LoVo (cell line): Measurements from ENCODE around the gene GPX6.
"Not testable (repeated sequence)": the region's sequence is repeated elsewhere in the genome, so short reads cannot be mapped to it uniquely, and the experiment has no call there.

ENCODE experiments used
- DNase-seq: peaks from one replicate; pipeline ENCODE4 v3.0.0-alpha.2; 2016; ENCODE audit warnings: low spot score

The GPX6 gene

GRCh38 chr6:28515676-28516075, at the start of gene GPX6:
TSS of gene GPX6 (minus strand) at chr6:28515793. CDS start at chr6:28515743, 50 bp downstream.
- no peak for DNase-seq

DNA sequence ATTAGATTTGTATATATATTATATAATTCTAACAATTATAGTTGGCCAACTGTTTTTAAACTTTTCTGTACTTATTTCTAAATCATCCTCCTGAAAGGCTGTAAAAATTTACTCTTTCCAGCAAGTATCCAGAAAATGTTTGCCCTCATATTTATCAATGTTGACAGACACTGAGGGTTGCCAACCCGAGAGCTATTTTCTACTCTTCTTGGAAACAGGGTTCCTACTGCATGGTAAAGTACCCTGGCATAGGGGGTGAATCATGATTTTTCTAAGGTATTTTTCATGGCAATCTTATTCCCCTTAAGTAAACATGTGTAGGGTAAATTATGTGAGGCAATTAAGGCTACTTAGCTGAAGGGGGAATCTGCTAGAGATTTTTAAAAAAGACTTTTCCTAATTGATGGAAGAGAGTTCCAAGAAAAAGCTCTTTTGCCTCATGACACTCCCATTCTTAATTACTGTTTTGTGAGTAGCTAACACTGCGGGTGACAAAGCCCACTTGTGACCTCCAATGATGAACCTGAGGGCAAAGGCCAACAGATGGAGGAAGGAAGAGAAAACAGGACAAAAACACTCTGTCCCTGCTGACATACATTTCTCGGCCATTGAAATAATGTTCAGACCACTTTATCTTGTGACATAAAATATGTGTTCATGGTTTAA, 48.0 kb upstream of the GPX6 start:
- DNase-seq, result no peak

DNA sequence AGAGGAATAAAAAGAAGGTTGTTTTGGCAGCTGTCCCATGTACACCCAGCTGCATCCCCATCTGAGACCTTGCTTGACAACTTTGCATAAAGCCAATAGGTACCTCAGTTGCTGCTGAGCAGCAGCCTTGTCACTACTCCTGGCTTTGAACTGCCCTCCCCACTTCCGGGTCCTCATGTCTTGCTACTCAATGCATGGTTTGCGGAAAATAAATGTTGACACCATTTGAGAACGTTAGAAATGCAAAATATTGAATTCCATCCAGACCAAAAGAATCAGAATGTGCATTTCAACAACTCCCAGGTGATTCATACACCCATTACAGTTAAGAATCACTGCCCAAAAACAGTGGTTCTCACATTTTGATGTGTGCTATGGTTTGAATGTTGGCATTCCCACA, 43.0 kb upstream of the GPX6 start:
- DNase-seq, result no peak

DNA sequence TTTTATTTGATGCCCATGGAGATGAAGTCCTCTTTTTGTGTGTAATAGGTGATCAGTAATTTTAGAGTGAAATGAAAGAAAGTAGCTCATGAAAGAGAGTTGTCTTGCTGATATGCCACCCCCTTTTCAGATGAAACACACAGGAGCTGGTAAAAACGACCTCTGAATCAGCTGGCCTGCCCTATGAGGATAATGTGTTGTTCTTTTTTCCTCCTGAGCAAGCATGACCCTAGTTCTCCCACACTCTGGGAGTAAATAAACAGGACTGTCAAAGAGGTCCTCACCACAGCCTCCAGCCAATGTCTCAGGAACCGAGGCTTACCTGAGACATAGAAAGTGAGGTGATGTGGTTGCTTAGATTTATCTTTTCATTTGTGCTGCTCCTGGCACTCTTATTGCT, 39.5 kb upstream of the GPX6 start:
- DNase-seq, result no peak

GRCh38 chr6:28553986-28554881, 38.6 kb upstream of the GPX6 start:
- no peak for DNase-seq

DNA sequence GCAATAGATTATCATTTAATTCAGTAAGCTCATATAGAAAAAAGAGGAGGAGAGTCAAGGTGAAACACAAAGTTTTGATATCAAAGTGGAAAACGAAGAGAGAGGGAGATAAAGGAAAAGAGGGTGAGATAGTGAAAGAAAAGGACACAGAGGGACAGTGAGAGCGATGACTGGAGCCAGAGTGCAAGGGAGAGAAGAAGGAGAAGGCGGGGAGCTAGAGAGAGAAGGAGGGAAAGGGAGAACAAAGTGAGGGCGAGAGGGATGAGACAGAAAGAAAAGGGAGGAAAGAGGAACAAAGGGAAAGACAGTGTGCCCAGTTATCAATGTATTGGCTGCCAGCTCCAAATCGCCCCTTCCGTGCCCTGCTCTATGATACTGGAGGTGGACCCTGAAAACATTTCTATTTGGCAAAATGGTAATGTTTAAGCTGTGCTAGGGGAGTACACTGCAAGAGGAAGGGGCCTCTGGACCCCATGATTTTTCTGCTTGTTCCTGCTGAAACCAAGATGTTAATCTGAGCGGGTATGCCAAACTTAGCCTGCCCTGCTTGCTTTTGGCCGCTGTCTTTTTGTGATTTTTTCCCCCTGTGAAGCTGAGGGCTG, 37.9 kb upstream of the GPX6 start:
- DNase-seq, result no peak

- DNase-seq, result no peak
Observed at GRCh38 chr6:28551891-28552666, 36.5 kb upstream of the GPX6 start.

GRCh38 chr6:28547003-28547402, 31.4 kb upstream of the GPX6 start:
- not testable (repeated sequence) for DNase-seq

- no peak for DNase-seq
Observed at GRCh38 chr6:28545955-28546354, 30.4 kb upstream of the GPX6 start.

DNA sequence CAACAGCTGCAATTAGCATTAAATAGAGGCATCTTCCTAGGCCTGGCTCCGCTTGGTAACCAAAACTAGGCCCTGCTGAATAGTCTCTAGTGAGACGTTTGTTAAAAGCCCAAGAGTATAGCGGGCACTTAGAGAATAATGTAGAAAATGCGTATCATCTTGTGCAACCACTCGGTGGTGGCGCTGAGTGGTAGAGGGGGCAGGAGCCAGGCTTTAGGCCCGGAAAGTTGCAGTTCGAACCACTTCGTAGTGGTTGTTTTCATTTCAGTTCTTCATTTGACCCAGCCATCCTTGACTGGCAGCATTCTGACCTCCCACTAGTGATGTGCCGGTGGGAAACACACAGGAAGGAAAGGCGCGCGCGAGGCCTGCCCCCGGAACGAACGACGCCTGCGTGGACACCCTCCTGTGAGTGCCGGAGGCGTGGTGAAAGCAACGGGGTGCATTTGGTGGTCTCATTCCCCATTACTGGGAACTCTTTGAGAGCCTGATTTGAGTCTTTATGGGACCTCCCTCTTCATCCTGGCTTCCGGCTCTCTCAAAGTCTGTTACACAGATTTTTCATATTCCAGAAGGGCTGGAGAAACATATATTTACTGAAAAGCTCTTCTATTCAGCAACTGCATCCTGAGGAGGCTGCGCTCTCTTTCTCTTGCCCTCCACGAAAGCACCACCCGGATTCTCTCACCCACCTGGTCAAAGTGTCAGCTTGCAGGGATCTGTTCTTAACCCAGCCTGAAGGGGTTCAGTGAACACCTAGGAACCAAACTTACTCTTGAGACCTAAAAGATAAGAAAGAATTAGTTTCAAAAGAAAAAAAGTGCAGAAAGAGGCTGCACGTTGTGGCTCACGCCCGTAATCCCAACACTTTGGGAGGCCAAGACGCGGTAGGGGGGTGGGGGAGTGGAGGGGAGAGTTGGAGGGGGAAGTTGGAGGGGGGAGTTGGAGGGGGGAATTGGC, 28.3 kb upstream of the GPX6 start:
- DNase-seq, result no peak

DNA sequence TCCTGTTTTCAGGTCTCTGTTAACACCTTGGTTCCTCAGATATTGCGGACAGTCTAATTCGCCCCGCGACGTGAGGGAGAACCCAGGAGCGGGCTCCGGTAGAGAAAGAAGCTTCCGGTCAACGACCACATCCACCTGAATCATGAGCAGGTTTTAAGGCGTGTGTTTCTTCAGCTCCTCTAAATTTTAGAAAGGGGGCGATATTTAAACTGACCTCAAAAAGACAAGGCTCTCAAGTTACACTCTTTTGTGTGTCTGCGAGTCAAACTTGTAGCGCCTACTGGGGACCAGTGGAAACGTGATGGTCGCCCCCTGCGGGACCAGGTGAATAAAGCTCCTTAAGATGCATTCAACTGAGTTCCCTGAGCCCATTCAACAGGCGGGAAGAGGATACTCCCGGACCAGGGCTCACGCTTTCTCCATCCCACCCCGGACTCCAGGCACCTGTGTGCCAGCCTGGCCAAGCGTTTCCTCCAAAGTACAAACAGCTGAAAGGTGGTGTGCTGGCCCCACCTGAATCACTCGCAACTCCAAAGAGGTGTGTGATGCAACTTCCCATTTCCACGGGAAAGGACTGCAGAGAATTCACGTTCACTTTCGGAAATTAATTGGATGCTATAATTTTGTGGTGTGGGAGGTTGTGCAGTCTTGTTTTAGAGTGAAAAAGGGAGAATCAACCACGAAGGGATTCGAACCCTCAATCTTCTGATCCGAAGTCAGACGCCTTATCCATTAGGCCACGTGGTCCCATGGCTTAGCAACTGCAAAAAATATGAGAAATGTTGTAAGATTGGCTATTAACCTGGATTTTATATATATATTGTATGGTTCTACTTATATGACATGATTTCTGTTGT, 27.1 kb upstream of the GPX6 start:
- peak; percentile 84 for DNase-seq

GRCh38 chr6:28541996-28542395, 26.4 kb upstream of the GPX6 start:
- DNase-seq, result no peak

DNA sequence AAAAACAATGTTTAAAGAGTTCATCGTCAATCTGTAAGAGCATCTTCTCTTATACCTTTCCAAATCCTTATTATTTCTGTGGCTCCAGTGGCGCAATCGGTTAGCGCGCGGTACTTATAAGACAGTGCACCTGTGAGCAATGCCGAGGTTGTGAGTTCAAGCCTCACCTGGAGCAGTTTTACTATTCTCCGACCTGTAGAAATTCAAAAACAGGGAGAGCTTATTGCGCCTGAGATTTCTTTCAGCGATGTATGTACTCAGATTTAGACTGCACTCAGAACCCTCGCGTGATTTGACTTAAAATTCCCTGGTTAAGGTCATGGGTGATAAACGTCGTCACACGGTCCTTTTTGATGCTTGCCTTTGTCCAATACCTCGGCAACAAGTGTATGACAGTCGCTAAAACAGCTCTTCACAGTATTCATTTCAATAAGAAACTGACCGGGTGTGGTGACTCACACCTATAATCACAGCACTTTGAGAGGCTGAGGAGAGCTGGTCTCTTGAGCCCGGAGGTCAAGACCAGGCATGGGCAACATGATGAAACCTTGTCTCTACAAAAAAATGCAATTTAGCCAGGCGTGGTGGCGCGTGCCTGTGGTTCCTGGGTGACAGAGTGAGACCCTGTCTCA, 22.0 kb upstream of the GPX6 start:
- DNase-seq, result no peak

DNA sequence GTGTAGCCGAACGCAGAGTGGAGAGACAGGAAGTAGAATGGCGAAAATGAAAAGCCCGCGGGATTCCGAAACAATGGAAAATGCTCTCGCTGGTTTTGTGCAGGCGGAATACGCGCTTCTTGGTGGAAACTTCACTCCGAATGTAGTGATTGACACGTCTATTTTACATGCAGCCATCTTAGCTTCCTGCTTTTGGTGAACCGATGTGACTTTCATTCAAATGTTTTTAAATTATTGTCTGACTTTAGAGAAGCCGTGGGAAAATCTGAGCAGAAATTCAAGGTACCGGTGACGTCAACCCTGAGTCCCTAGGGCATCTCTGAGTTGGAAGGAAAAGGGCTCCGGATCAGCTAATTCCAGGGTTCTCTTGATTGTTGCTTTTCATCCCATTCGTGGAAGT, 21.5 kb upstream of the GPX6 start:
- DNase-seq, result no peak

GRCh38 chr6:28534875-28535274, 19.3 kb upstream of the GPX6 start:
- DNase-seq, result no peak

GRCh38 chr6:28534306-28534705, 18.7 kb upstream of the GPX6 start:
- DNase-seq, result no peak

DNA sequence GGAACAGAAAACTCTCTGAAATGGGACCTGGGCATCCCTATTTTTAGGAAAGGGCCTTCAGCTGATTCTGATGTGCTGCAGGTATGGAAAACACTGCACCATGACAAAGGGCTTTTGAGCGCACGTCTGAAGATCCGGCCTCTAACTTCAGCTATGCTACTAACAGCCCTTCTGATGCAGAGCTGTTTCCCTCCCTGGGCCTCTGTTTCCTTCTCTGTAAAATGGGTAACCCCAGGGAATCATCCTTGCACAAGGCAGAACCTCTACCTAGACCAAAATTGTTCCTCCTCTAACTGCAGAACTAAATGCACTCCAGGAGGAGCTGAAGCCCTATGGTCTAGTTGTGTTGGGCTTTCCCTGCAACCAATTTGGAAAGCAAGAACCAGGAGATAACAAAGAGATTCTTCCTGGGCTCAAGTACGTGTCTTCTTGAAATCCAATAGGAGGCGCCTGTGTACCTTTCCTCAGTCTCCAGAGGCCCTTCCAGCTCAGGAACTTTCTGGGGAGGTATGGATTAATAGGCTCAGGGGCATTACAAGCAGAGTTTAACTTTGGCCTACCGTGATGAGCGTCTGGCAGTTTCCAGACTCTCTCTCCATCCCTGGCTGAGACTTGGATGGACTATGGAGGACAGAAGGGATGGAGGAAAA, 16.0 kb upstream of the GPX6 start:
- DNase-seq, result no peak

GRCh38 chr6:28530777-28531176, 15.2 kb upstream of the GPX6 start:
- no peak for DNase-seq

DNA sequence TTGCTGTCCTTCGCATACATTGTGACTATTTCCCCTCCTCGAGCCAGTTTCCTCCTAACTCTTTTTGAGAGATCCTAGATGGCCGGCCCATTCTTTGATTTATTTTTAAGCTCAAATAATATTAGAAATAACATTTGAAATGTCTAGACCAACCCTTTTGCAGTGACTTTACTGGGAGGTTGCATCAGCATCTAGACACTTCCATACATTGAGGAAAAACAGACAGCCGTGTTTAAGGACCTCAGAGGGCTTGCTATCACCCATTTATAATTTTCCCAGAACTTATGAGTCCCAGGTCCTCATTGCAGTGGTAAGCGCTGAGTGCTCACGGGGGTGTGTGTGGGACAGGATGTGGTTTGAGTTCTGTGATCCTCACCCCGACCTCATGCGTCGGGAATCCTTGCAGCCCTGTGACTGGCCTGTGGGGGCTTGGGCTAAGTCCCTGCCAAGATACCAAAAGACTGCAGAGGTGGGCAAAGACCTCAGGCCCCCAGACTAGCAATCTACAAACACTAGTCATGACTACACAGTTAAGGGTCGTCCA, 10.0 kb upstream of the GPX6 start, which contains the start of gene GPX5:
Gene GPX5, plus strand, starts transcription at position 386 of the 544 bp plus-strand sequence. Its CDS starts 133 bp downstream, at position 519.
- no peak for DNase-seq
